Measurements from ENCODE around the gene DCAF8.

The DCAF8 gene

GRCh38 chr1:160196143-160196542, 66.2 kb downstream of the DCAF8 start:
- no peak for DNase-seq

- DNase-seq, result no peak
These were observed 67.7 kb downstream of the DCAF8 start for GRCh38 chr1:160194737-160195059.

GRCh38 chr1:160193832-160194736, 68.3 kb downstream of the DCAF8 start:
- no peak for DNase-seq

- peak; percentile 37 for DNase-seq
These were observed 69.1 kb downstream of the DCAF8 start for GRCh38 chr1:160193091-160193819.

- no peak for DNase-seq
These were observed 70.1 kb downstream of the DCAF8 start for GRCh38 chr1:160192234-160192633.

GRCh38 chr1:160191756-160192155, 70.6 kb downstream of the DCAF8 start:
- DNase-seq, result no peak

- DNase-seq, result no peak
These were observed 72.4 kb downstream of the DCAF8 start, which contains the start of gene CASQ1 for GRCh38 chr1:160189649-160190625. CASQ1 (plus strand) TSS chr1:160190575; CDS start chr1:160190752, 177 bp downstream.

- DNase-seq, result no peak
These were observed 74.0 kb downstream of the DCAF8 start for GRCh38 chr1:160188341-160188740.

- no peak for DNase-seq
These were observed 74.9 kb downstream of the DCAF8 start for GRCh38 chr1:160187407-160187806.

GRCh38 chr1:160186729-160187128, 75.6 kb downstream of the DCAF8 start:
- DNase-seq, result no peak

GRCh38 chr1:160186246-160186645, 76.1 kb downstream of the DCAF8 start:
- DNase-seq, result no peak

- no peak for DNase-seq
These were observed 83.0 kb downstream of the DCAF8 start for GRCh38 chr1:160179336-160179735.

GRCh38 chr1:160178731-160179130, 83.6 kb downstream of the DCAF8 start:
- no peak for DNase-seq

- DNase-seq, result no peak
These were observed 84.7 kb downstream of the DCAF8 start for GRCh38 chr1:160177667-160178066.

GRCh38 chr1:160177231-160177630, 85.1 kb downstream of the DCAF8 start:
- DNase-seq, result no peak

GRCh38 chr1:160171980-160172379, 90.4 kb downstream of the DCAF8 start:
- no peak for DNase-seq

GRCh38 chr1:160171354-160171753, 91.0 kb downstream of the DCAF8 start:
- no peak for DNase-seq

- no peak for DNase-seq
These were observed 92.6 kb downstream of the DCAF8 start for GRCh38 chr1:160169553-160170399.

- DNase-seq, result no peak
These were observed 93.6 kb downstream of the DCAF8 start for GRCh38 chr1:160168609-160169369.

GRCh38 chr1:160168016-160168415, 94.3 kb downstream of the DCAF8 start:
- DNase-seq, result no peak

- DNase-seq, result no peak
These were observed 94.8 kb downstream of the DCAF8 start for GRCh38 chr1:160167580-160167979.

Data from NCI-H524 treated with DMSO at 0.1 percent for 48 hours (cell line).